Activated T-helper 17 cell treated with anti-CD3 and anti-CD28 coated beads, Interleukin-2, amount 50 U/mL, for 72 hours (primary cell): ENCODE measurements around the gene WDR7. TPM values are rescaled to one million over a fixed set of nuclear protein-coding genes. Genes with fewer than 3 reads are reported as not detected.

Source experiments
- ATAC-seq: fragments of 150-1000 bp; cut with Tn5 transposase; replicated peaks from 2 replicates; pipeline ENCODE4 v1.10.0; 2021; ENCODE audit warnings: mild to moderate bottlenecking, moderate library complexity
- H3K27ac Mint-ChIP-seq: one replicate; pipeline ENCODE4 v1.8.0; 2022; ENCODE audit warnings: mixed read lengths
- H3K27me3 Mint-ChIP-seq: one replicate; pipeline ENCODE4 v1.8.0; 2022; ENCODE audit warnings: mixed read lengths
- H3K36me3 Mint-ChIP-seq: one replicate; pipeline ENCODE4 v1.8.0; 2022; ENCODE audit warnings: low read depth, mild to moderate bottlenecking, mixed read lengths
- H3K4me1 Mint-ChIP-seq: one replicate; pipeline ENCODE4 v1.8.0; 2022; ENCODE audit warnings: mixed read lengths
- H3K4me3 Mint-ChIP-seq: one replicate; pipeline ENCODE4 v1.8.0; 2022; ENCODE audit warnings: mild to moderate bottlenecking, mixed read lengths
- H3K9me3 Mint-ChIP-seq: one replicate; pipeline ENCODE4 v1.8.0; 2022; ENCODE audit warnings: mixed read lengths
- total RNA-seq, 2 donors: library from RNA; stranded (reverse); gene quantifications; one replicate each; pipeline ENCODE4 v1.2.3, GENCODE V29; 2022

WDR7 gene
- total RNA-seq, 2 donors from 2014 or later = 24.9 to 27.4 TPM

- Mint-ChIP-seq H3K4me3 (no peak overlapping the region), H3K27ac (no peak overlapping the region)
- no peak for ATAC-seq
Observed at GRCh38 chr18:56919190-56919589, 268.0 kb downstream of the WDR7 start.

GRCh38 chr18:56921896-56922480 lies 270.8 kb downstream of the WDR7 start:
- H3K4me3 Mint-ChIP-seq = peak overlapping the region; percentile 19
- H3K27me3 Mint-ChIP-seq = no peaks in the 10 kb centered on the region
- peak; percentile 73 for ATAC-seq
- H3K9me3 Mint-ChIP-seq = no peaks in the 10 kb centered on the region
- peak overlapping the region; percentile 66 for H3K27ac Mint-ChIP-seq
- peaks cover 5% of the 10 kb centered on the region for H3K4me1 Mint-ChIP-seq
- peaks cover 6% of the 10 kb centered on the region for H3K36me3 Mint-ChIP-seq

More at GRCh38 chr18:56919190-56919589, 268.0 kb downstream of the WDR7 start:
- H3K27me3 Mint-ChIP-seq = no peaks in the 10 kb centered on the region
- peaks cover 6% of the 10 kb centered on the region for H3K36me3 Mint-ChIP-seq
- no peaks in the 10 kb centered on the region for H3K9me3 Mint-ChIP-seq
- peaks cover 5% of the 10 kb centered on the region for H3K4me1 Mint-ChIP-seq

GRCh38 chr18:56926734-56927133 lies 275.6 kb downstream of the WDR7 start:
- no peak overlapping the region for H3K27ac Mint-ChIP-seq
- H3K36me3 Mint-ChIP-seq = peaks cover 23% of the 10 kb centered on the region
- H3K4me3 Mint-ChIP-seq = no peak overlapping the region
- no peaks in the 10 kb centered on the region for H3K27me3 Mint-ChIP-seq
- no peak for ATAC-seq
- H3K4me1 Mint-ChIP-seq = peaks cover 11% of the 10 kb centered on the region
- H3K9me3 Mint-ChIP-seq = no peaks in the 10 kb centered on the region

- Mint-ChIP-seq H3K27ac (peak overlapping the region; percentile 20), H3K4me3 (peak overlapping the region; percentile 2)
Observed at GRCh38 chr18:56927786-56928185, 276.6 kb downstream of the WDR7 start.

GRCh38 chr18:56929886-56930285 lies 278.7 kb downstream of the WDR7 start:
- no peaks in the 10 kb centered on the region for H3K27me3 Mint-ChIP-seq
- H3K27ac Mint-ChIP-seq = no peak overlapping the region
- H3K4me3 Mint-ChIP-seq = no peak overlapping the region
- H3K36me3 Mint-ChIP-seq = peaks cover 27% of the 10 kb centered on the region
- H3K9me3 Mint-ChIP-seq = no peaks in the 10 kb centered on the region
- no peak for ATAC-seq
- H3K4me1 Mint-ChIP-seq = peaks cover 6% of the 10 kb centered on the region

More at GRCh38 chr18:56927786-56928185, 276.6 kb downstream of the WDR7 start:
- peak; percentile 85 for ATAC-seq
- Mint-ChIP-seq H3K9me3 (no peaks in the 10 kb centered on the region), H3K36me3 (peaks cover 30% of the 10 kb centered on the region), H3K4me1 (peaks cover 6% of the 10 kb centered on the region), H3K27me3 (no peaks in the 10 kb centered on the region)

- Mint-ChIP-seq H3K4me3 (no peak overlapping the region), H3K4me1 (no peaks in the 10 kb centered on the region), H3K9me3 (no peaks in the 10 kb centered on the region), H3K27ac (no peak overlapping the region), H3K36me3 (peaks cover 42% of the 10 kb centered on the region), H3K27me3 (no peaks in the 10 kb centered on the region)
- ATAC-seq = peak; percentile 80
Observed at GRCh38 chr18:56933472-56933871, 282.3 kb downstream of the WDR7 start.

- no peak for ATAC-seq
- no peak overlapping the region for H3K4me3 Mint-ChIP-seq
- H3K4me1 Mint-ChIP-seq = no peaks in the 10 kb centered on the region
- H3K36me3 Mint-ChIP-seq = peaks cover 42% of the 10 kb centered on the region
- H3K27me3 Mint-ChIP-seq = no peaks in the 10 kb centered on the region
- no peak overlapping the region for H3K27ac Mint-ChIP-seq
- H3K9me3 Mint-ChIP-seq = no peaks in the 10 kb centered on the region
Observed at GRCh38 chr18:56934131-56934530, 283.0 kb downstream of the WDR7 start.

GRCh38 chr18:56934906-56935305 lies 283.7 kb downstream of the WDR7 start:
- Mint-ChIP-seq H3K36me3 (peaks cover 36% of the 10 kb centered on the region), H3K4me1 (no peaks in the 10 kb centered on the region), H3K4me3 (no peak overlapping the region), H3K27ac (no peak overlapping the region), H3K27me3 (no peaks in the 10 kb centered on the region), H3K9me3 (no peaks in the 10 kb centered on the region)
- no peak for ATAC-seq

- Mint-ChIP-seq H3K4me3 (no peak overlapping the region), H3K27ac (no peak overlapping the region), H3K4me1 (no peaks in the 10 kb centered on the region), H3K9me3 (no peaks in the 10 kb centered on the region), H3K27me3 (no peaks in the 10 kb centered on the region), H3K36me3 (peaks cover 37% of the 10 kb centered on the region)
- no peak for ATAC-seq
Observed at GRCh38 chr18:56935434-56936040, 284.4 kb downstream of the WDR7 start.

GRCh38 chr18:56936457-56936856 lies 285.3 kb downstream of the WDR7 start:
- H3K27me3 Mint-ChIP-seq = no peaks in the 10 kb centered on the region
- H3K4me1 Mint-ChIP-seq = no peaks in the 10 kb centered on the region
- no peak overlapping the region for H3K4me3 Mint-ChIP-seq
- H3K27ac Mint-ChIP-seq = no peak overlapping the region
- H3K9me3 Mint-ChIP-seq = no peaks in the 10 kb centered on the region
- H3K36me3 Mint-ChIP-seq = peaks cover 44% of the 10 kb centered on the region
- no peak for ATAC-seq

GRCh38 chr18:56937874-56938430 lies 286.8 kb downstream of the WDR7 start:
- Mint-ChIP-seq H3K4me1 (no peaks in the 10 kb centered on the region), H3K36me3 (peaks cover 36% of the 10 kb centered on the region), H3K4me3 (no peak overlapping the region), H3K9me3 (no peaks in the 10 kb centered on the region), H3K27ac (no peak overlapping the region), H3K27me3 (no peaks in the 10 kb centered on the region)
- no peak for ATAC-seq

- Mint-ChIP-seq H3K36me3 (peaks cover 31% of the 10 kb centered on the region), H3K27me3 (no peaks in the 10 kb centered on the region), H3K9me3 (no peaks in the 10 kb centered on the region), H3K4me3 (no peak overlapping the region), H3K27ac (no peak overlapping the region), H3K4me1 (no peaks in the 10 kb centered on the region)
- no peak for ATAC-seq
Observed at GRCh38 chr18:56945171-56946083, 294.3 kb downstream of the WDR7 start.

GRCh38 chr18:56947236-56947635 lies 296.1 kb downstream of the WDR7 start:
- no peak overlapping the region for H3K4me3 Mint-ChIP-seq
- H3K27me3 Mint-ChIP-seq = no peaks in the 10 kb centered on the region

GRCh38 chr18:56952026-56952425 lies 300.9 kb downstream of the WDR7 start:
- Mint-ChIP-seq H3K4me1 (no peaks in the 10 kb centered on the region), H3K27ac (no peak overlapping the region), H3K27me3 (no peaks in the 10 kb centered on the region), H3K4me3 (no peak overlapping the region), H3K9me3 (no peaks in the 10 kb centered on the region), H3K36me3 (peaks cover 24% of the 10 kb centered on the region)
- ATAC-seq = no peak

More at GRCh38 chr18:56947236-56947635, 296.1 kb downstream of the WDR7 start:
- Mint-ChIP-seq H3K4me1 (no peaks in the 10 kb centered on the region), H3K27ac (no peak overlapping the region), H3K36me3 (peaks cover 26% of the 10 kb centered on the region), H3K9me3 (no peaks in the 10 kb centered on the region)
- no peak for ATAC-seq
